HepG2 (cell line): ENCODE measurements around the gene PTK7. TPM values are rescaled to one million over a fixed set of nuclear protein-coding genes. Genes with fewer than 3 reads are reported as not detected.

ENCODE experiments used
- AHR ChIP-seq: IDR thresholded peaks from 2 replicates; pipeline ENCODE4 v1.6.1; 2018; ENCODE audit warnings: missing genetic modification reagents, missing compliant biosample characterization
- EZH2 ChIP-seq: conservative IDR thresholded peaks from 2 replicates; pipeline ENCODE4 v1.6.1; 2012; ENCODE audit warnings: mild to moderate bottlenecking, low read depth, low read length, moderate library complexity
- FOXJ3 ChIP-seq: sonication (generic); formaldehyde crosslinking; IDR thresholded peaks from 2 replicates; pipeline ENCODE4 v1.4.0; 2020; ENCODE audit warnings: missing genetic modification reagents, mild to moderate bottlenecking, borderline replicate concordance
- MBNL3 ChIP-seq: fragments of 250-450 bp; sonication (Bioruptor Pico); conservative IDR thresholded peaks from 2 replicates; pipeline ENCODE4 v1.8.0; 2022; ENCODE audit warnings: mild to moderate bottlenecking, inconsistent platforms
- PPARG ChIP-seq: conservative IDR thresholded peaks from 2 replicates; pipeline ENCODE4 v1.6.1; 2016; ENCODE audit warnings: missing biosample characterization, missing genetic modification reagents
- RAD21 ChIP-seq: fragments of 450-650 bp; formaldehyde crosslinking; IDR thresholded peaks from 2 replicates; pipeline ENCODE4 v1.5.0; 2020; ENCODE audit warnings: mild to moderate bottlenecking
- ZBTB33 ChIP-seq: sonication (generic); formaldehyde crosslinking; IDR thresholded peaks from 2 replicates; pipeline ENCODE4 v1.4.0; 2020; ENCODE audit warnings: missing genetic modification reagents
- ZNF263 ChIP-seq: sonication (generic); formaldehyde crosslinking; IDR thresholded peaks from 2 replicates; pipeline ENCODE4 v1.4.0; 2020; ENCODE audit warnings: missing genetic modification reagents
- ZNF556 ChIP-seq: sonication (generic); formaldehyde crosslinking; IDR thresholded peaks from 2 replicates; pipeline ENCODE4 v1.4.0; 2020; ENCODE audit warnings: mild to moderate bottlenecking, missing genetic modification reagents, borderline replicate concordance
- ZNF609 ChIP-seq: sonication (generic); formaldehyde crosslinking; IDR thresholded peaks from 2 replicates; pipeline ENCODE4 v1.4.0; 2020; ENCODE audit warnings: mild to moderate bottlenecking, missing genetic modification reagents, borderline replicate concordance
- ZNF724P ChIP-seq: sonication (generic); formaldehyde crosslinking; IDR thresholded peaks from 2 replicates; pipeline ENCODE4 v1.8.0; 2022; ENCODE audit warnings: missing genetic modification reagents, borderline replicate concordance
- ZNF878 ChIP-seq: sonication (generic); formaldehyde crosslinking; IDR thresholded peaks from 2 replicates; pipeline ENCODE4 v1.8.1; 2023; ENCODE audit warnings: mild to moderate bottlenecking, missing genetic modification reagents, moderate library complexity
- ZSCAN9 ChIP-seq: IDR thresholded peaks from 2 replicates; pipeline ENCODE4 v1.6.1; 2016; ENCODE audit warnings: borderline replicate concordance
- polyA plus RNA-seq, 8 experiments: library from polyadenylated mRNA; depleted of rRNA in 3 of 8; stranded (reverse) in 7 of 8; unstranded in 1 of 8; fragments of >200 nt; fragmentation: Illumina TruSeq in 4 of 8; extraction: Trizol in 4 of 8; gene quantifications; 2 replicates each; pipeline versions ENCODE4 v1.2.1 to v1.2.3, GENCODE V29; 2011 to 2016; ENCODE audit warnings: low read depth in 4 of 8, missing spikeins in 1 of 8, mixed read lengths in 1 of 8; ENCODE audit not compliant: insufficient read depth in 1 of 8
- total RNA-seq, 5 experiments: library from RNA; depleted of rRNA; stranded (reverse); fragments of >200 nt; fragmentation: Illumina TruSeq; extraction: Trizol; gene quantifications; 2 replicates each; pipeline ENCODE4 v1.2.3, GENCODE V29; 2016; ENCODE audit warnings: low read depth in 1 of 5
- TF ChIP-seq, protein P1 (sequence below): sonication (generic); formaldehyde crosslinking; IDR thresholded peaks from 2 replicates; pipeline ENCODE4 v1.4.0; 2020; ENCODE audit warnings: missing genetic modification reagents, borderline replicate concordance
- TF ChIP-seq, protein P2 (sequence below): sonication (generic); formaldehyde crosslinking; IDR thresholded peaks from 2 replicates; pipeline ENCODE4 v1.4.0; 2020; ENCODE audit warnings: mild to moderate bottlenecking, missing genetic modification reagents
- TF ChIP-seq, protein P3 (sequence below): sonication (generic); formaldehyde crosslinking; IDR thresholded peaks from 2 replicates; pipeline ENCODE4 v1.5.1; 2020; ENCODE audit warnings: mild to moderate bottlenecking, missing genetic modification reagents, moderate library complexity

PTK7 gene
- total and polyA plus RNA-seq, 2 of the 13 experiments (the other 11 are each of a cell fraction or from before 2014, with no cell fraction given), result 98.5 to 99.8 TPM

- TF ChIP-seq, protein P1, sequence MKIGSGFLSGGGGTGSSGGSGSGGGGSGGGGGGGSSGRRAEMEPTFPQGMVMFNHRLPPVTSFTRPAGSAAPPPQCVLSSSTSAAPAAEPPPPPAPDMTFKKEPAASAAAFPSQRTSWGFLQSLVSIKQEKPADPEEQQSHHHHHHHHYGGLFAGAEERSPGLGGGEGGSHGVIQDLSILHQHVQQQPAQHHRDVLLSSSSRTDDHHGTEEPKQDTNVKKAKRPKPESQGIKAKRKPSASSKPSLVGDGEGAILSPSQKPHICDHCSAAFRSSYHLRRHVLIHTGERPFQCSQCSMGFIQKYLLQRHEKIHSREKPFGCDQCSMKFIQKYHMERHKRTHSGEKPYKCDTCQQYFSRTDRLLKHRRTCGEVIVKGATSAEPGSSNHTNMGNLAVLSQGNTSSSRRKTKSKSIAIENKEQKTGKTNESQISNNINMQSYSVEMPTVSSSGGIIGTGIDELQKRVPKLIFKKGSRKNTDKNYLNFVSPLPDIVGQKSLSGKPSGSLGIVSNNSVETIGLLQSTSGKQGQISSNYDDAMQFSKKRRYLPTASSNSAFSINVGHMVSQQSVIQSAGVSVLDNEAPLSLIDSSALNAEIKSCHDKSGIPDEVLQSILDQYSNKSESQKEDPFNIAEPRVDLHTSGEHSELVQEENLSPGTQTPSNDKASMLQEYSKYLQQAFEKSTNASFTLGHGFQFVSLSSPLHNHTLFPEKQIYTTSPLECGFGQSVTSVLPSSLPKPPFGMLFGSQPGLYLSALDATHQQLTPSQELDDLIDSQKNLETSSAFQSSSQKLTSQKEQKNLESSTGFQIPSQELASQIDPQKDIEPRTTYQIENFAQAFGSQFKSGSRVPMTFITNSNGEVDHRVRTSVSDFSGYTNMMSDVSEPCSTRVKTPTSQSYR (CRISPR knock-in tag), result peak; percentile 48; the same call in 1 of the 2 replicates
- peak; percentile 97 for TF ChIP-seq AHR (CRISPR knock-in tag)
- no peak; the same call in none of the 2 replicates for TF ChIP-seq ZNF878 (CRISPR knock-in tag)
- peak; percentile 85 for TF ChIP-seq ZNF724P (CRISPR knock-in tag)
- no peak for TF ChIP-seq MBNL3 (CRISPR knock-in tag)
- TF ChIP-seq, protein P2, sequence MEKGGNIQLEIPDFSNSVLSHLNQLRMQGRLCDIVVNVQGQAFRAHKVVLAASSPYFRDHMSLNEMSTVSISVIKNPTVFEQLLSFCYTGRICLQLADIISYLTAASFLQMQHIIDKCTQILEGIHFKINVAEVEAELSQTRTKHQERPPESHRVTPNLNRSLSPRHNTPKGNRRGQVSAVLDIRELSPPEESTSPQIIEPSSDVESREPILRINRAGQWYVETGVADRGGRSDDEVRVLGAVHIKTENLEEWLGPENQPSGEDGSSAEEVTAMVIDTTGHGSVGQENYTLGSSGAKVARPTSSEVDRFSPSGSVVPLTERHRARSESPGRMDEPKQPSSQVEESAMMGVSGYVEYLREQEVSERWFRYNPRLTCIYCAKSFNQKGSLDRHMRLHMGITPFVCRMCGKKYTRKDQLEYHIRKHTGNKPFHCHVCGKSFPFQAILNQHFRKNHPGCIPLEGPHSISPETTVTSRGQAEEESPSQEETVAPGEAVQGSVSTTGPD (CRISPR knock-in tag), result no peak; the same call in 1 of the 2 replicates
- peak; percentile 76; the same call in 1 of the 2 replicates for TF ChIP-seq ZNF609
- no peak for TF ChIP-seq EZH2
- no peak for TF ChIP-seq FOXJ3 (CRISPR knock-in tag)
- peak; percentile 74 for TF ChIP-seq RAD21
- peak; percentile 82 for TF ChIP-seq PPARG (CRISPR knock-in tag)
- TF ChIP-seq, protein P3, sequence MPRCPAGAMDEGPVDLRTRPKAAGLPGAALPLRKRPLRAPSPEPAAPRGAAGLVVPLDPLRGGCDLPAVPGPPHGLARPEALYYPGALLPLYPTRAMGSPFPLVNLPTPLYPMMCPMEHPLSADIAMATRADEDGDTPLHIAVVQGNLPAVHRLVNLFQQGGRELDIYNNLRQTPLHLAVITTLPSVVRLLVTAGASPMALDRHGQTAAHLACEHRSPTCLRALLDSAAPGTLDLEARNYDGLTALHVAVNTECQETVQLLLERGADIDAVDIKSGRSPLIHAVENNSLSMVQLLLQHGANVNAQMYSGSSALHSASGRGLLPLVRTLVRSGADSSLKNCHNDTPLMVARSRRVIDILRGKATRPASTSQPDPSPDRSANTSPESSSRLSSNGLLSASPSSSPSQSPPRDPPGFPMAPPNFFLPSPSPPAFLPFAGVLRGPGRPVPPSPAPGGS, result peak; percentile 91
- TF ChIP-seq ZSCAN9 (CRISPR knock-in tag), result peak; percentile 82; the same call in 1 of the 2 replicates
- peak; percentile 95 for TF ChIP-seq ZNF556 (CRISPR knock-in tag)
- peak; percentile 85 for TF ChIP-seq ZNF263
- TF ChIP-seq ZBTB33 (CRISPR knock-in tag), result peak; percentile 62
These were observed 22.4 kb upstream of the PTK7 start, which contains the start of gene CUL7 (continued) for GRCh38 chr6:43053545-43054205.
